H1 (cell line): ENCODE results near the gene ANXA7.

Experiments
- EGR1 ChIP-seq: IDR thresholded peaks from 2 replicates; pipeline ENCODE4 v1.6.1; 2011; ENCODE audit warnings: low read depth, low read length, borderline replicate concordance
- EP300 ChIP-seq, 2 experiments: IDR thresholded peaks; 1 replicate in 1 of 2; 2 replicates in 1 of 2; pipeline ENCODE4 v1.6.1; 2011 to 2012; ENCODE audit warnings: low read depth in 2 of 2, low read length in 2 of 2, mild to moderate bottlenecking in 2 of 2, borderline replicate concordance in 1 of 2, inconsistent platforms in 1 of 2, moderate library complexity in 1 of 2
- EZH2 ChIP-seq: fragments of 200-600 bp; sonication (generic); IDR thresholded peaks from 2 replicates; pipeline ENCODE4 v1.7.1; 2012; ENCODE audit warnings: low read depth, mild to moderate bottlenecking, moderate library complexity, low read length, inconsistent platforms; ENCODE audit not compliant: severe bottlenecking
- FOSL1 ChIP-seq: IDR thresholded peaks from 2 replicates; pipeline ENCODE4 v1.6.1; 2011; ENCODE audit warnings: mild to moderate bottlenecking, low read depth, low read length, moderate library complexity; ENCODE audit not compliant: insufficient read depth
- GABPA ChIP-seq: IDR thresholded peaks from 2 replicates; pipeline ENCODE4 v1.6.1; 2011; ENCODE audit warnings: mild to moderate bottlenecking, low read length, moderate library complexity, borderline replicate concordance; ENCODE audit not compliant: insufficient read depth
- POLR2A ChIP-seq, 2 experiments: IDR thresholded peaks; 1 replicate in 1 of 2; 2 replicates in 1 of 2; pipeline ENCODE4 v1.6.1; 2011; ENCODE audit warnings: low read depth in 2 of 2, low read length in 2 of 2, mild to moderate bottlenecking in 2 of 2; ENCODE audit errors: control extremely low read depth in 1 of 2
- POLR2AphosphoS5 ChIP-seq: IDR thresholded peaks from 2 replicates; pipeline ENCODE4 v1.6.1; 2011; ENCODE audit warnings: low read depth, low read length
- SIN3A ChIP-seq, 2 experiments: IDR thresholded peaks in 1 of 2; conservative IDR thresholded peaks in 1 of 2; 2 replicates each; pipeline ENCODE4 v1.6.1; 2011 to 2012; ENCODE audit warnings: low read length in 2 of 2, improper control_type of control experiment in 1 of 2, low read depth in 1 of 2, mild to moderate bottlenecking in 1 of 2
- SUZ12 ChIP-seq: fragments of 200-600 bp; sonication (generic); IDR thresholded peaks from 2 replicates; pipeline ENCODE4 v1.6.1; 2012; ENCODE audit warnings: mild to moderate bottlenecking, inconsistent platforms, low read length, moderate library complexity, mixed read lengths
- TEAD4 ChIP-seq: IDR thresholded peaks from 2 replicates; pipeline ENCODE4 v1.6.1; 2012; ENCODE audit warnings: low read depth, low read length, inconsistent platforms, mixed read lengths
- TF ChIP-seq, protein P1 (sequence below), 3 experiments: IDR thresholded peaks; 1 replicate in 2 of 3; 2 replicates in 1 of 3; pipeline versions ENCODE4 v1.5.1 to v1.6.1; 2011; ENCODE audit warnings: low read length in 3 of 3, mild to moderate bottlenecking in 3 of 3, inconsistent platforms in 2 of 3, low read depth in 1 of 3, moderate library complexity in 1 of 3; ENCODE audit not compliant: insufficient read depth in 1 of 3; ENCODE audit errors: control extremely low read depth in 1 of 3
- TF ChIP-seq, protein P2 (sequence below): IDR thresholded peaks from 2 replicates; pipeline ENCODE4 v1.6.1; 2012; ENCODE audit warnings: inconsistent platforms

DNA sequence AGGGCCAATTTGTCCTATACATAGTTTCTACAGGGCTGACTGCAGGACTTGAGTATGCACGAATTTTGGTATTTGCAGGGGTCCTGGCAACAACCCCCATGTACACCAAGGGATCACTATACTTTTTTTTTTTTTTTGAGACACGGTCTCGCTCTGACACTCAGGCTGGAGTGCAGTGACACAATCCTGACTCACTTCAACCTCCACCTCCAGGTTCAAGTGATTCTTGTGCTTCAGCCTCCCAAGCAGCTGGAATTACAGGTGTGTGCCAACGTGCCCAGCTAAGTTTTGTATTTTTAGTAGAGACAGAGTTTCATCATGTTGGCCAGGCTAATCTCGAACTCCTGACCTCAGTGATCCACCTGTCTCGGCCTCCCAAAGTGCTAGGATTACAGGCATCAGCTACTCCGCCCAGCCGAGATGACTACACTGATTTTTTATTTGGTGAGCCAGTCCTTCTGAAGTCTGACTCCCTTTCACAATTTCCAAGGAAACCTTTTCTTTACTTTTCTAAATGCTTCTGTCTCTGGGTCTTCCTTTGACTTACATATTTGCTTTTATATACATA lies 75.0 kb downstream of the ANXA7 start:
- TF ChIP-seq EP300 (IDR thresholded peaks at IDR 0.05; ENCODE audit: borderline replicate concordance in 1 of 2, low read depth in 2 of 2, low read length in 2 of 2) (no peak), GABPA (no peak), POLR2A (IDR thresholded peaks at IDR 0.05; ENCODE audit: control extremely low read depth in 1 of 2, low read depth in 2 of 2, low read length in 2 of 2) (no peak), TEAD4 (no peak), FOSL1 (no peak), EGR1 (no peak), POLR2AphosphoS5 (no peak), SIN3A (conservative IDR thresholded peaks at IDR 0.05 in 1 of 2, IDR thresholded peaks at IDR 0.05 in 1 of 2; ENCODE audit: low read depth in 1 of 2, low read length in 2 of 2) (no peak), SUZ12 (no peak), EZH2 (no peak)
- TF ChIP-seq, protein P1, sequence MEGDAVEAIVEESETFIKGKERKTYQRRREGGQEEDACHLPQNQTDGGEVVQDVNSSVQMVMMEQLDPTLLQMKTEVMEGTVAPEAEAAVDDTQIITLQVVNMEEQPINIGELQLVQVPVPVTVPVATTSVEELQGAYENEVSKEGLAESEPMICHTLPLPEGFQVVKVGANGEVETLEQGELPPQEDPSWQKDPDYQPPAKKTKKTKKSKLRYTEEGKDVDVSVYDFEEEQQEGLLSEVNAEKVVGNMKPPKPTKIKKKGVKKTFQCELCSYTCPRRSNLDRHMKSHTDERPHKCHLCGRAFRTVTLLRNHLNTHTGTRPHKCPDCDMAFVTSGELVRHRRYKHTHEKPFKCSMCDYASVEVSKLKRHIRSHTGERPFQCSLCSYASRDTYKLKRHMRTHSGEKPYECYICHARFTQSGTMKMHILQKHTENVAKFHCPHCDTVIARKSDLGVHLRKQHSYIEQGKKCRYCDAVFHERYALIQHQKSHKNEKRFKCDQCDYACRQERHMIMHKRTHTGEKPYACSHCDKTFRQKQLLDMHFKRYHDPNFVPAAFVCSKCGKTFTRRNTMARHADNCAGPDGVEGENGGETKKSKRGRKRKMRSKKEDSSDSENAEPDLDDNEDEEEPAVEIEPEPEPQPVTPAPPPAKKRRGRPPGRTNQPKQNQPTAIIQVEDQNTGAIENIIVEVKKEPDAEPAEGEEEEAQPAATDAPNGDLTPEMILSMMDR (IDR thresholded peaks at IDR 0.05; ENCODE audit: control extremely low read depth in 1 of 3, insufficient read depth in 1 of 3, low read depth in 1 of 3, low read length in 3 of 3) = no peak
- TF ChIP-seq, protein P2, sequence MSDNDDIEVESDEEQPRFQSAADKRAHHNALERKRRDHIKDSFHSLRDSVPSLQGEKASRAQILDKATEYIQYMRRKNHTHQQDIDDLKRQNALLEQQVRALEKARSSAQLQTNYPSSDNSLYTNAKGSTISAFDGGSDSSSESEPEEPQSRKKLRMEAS = no peak
